Measurements from ENCODE around the gene C6orf120.

C6orf120 gene

DNA sequence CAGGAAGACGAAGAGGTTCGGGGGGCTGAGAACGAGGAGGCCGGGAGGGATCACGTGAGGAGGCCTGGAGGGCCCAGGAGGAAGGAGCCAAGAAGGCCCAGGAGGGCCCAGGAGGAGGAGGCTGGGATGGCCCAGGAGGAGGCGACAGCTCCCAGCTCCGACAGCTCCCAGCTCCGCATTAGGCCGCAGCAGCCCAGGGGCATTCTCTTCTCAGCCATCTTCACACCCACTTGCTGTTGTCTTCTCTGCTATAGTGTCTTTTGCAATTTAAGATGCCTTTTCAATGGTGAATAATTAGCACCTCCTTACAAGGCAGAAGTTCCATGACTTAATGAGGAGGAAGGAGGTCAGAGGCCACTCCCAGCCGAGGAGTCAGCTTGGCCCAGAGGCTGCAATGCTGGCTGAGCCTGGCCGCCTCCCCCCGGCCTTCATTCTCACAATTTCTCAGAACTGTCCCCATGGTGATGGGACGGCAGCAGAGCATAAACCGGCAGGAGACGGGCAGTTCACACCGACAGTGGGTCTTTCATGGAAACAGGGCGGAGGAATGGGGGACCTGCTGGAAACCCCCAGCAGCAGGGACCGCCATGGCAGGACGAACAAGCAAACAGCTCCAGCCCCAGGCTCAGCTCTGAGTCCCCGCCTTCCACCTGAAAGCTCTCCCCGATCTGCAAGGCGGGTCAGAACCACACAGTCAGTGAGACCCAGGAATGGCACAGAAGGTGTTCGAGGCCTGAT lies 45.2 kb upstream of the C6orf120 start:
- no peak overlapping the region for H2AFZ ChIP-seq (ENCODE audit: insufficient read depth, low read length, poor library complexity)
- H3K79me1 ChIP-seq (ENCODE audit: low read length): no peaks in the 10 kb centered on the region
- H3K4me3 ChIP-seq (ENCODE audit: low read depth, low read length): no peak overlapping the region
- H3K9ac ChIP-seq (ENCODE audit: low read length): no peak overlapping the region
- H3K18ac ChIP-seq (ENCODE audit: low read length): no peak overlapping the region
- WGBS (ENCODE audit: extremely low coverage, insufficient coverage, insufficient read length): no CpG with 5 or more reads among the region's 23 CpGs
- H2BK12ac ChIP-seq (ENCODE audit: low read length): no peak overlapping the region
- H2AK5ac ChIP-seq (ENCODE audit: low read length): no peak overlapping the region
- no peak overlapping the region for H3K23ac ChIP-seq (ENCODE audit: low read length)
- H2BK120ac ChIP-seq (ENCODE audit: insufficient read depth, low read length, poor library complexity): no peak overlapping the region
- no peak overlapping the region for H4K8ac ChIP-seq (ENCODE audit: low read depth, low read length)
- H3K14ac ChIP-seq (ENCODE audit: low read length): no peak overlapping the region
- H2BK5ac ChIP-seq (ENCODE audit: low read depth, low read length, poor library complexity): no peak overlapping the region
- no peaks in the 10 kb centered on the region for H3K27me3 ChIP-seq (ENCODE audit: insufficient read depth, low read length)
- H3K9me3 ChIP-seq (ENCODE audit: insufficient read depth, low read depth, low read length): peaks cover 9% of the 10 kb centered on the region
- peak overlapping the region; percentile 18 for H4K12ac ChIP-seq (ENCODE audit: low read depth, low read length)
- no peak overlapping the region for H3K27ac ChIP-seq (ENCODE audit: low read depth, low read length)
- no peaks in the 10 kb centered on the region for H3K4me1 ChIP-seq (ENCODE audit: control insufficient read depth in 1 of 2, insufficient read depth in 2 of 2, low read length in 2 of 2)
- no peak for DNase-seq
- no peaks in the 10 kb centered on the region for H3K79me2 ChIP-seq (ENCODE audit: control insufficient read depth, insufficient read depth, low read length, poor library complexity)
- H3K36me3 ChIP-seq (ENCODE audit: control insufficient read depth in 1 of 2, insufficient read depth in 2 of 2, low read length in 2 of 2): peaks cover 50 to 55% of the 10 kb centered on the region in 2 experiments
- H4K91ac ChIP-seq (ENCODE audit: low read depth, low read length): no peak overlapping the region
- H3K4ac ChIP-seq (ENCODE audit: low read depth, low read length): no peak overlapping the region
- no peak overlapping the region for H3K4me2 ChIP-seq (ENCODE audit: low read length)

DNA sequence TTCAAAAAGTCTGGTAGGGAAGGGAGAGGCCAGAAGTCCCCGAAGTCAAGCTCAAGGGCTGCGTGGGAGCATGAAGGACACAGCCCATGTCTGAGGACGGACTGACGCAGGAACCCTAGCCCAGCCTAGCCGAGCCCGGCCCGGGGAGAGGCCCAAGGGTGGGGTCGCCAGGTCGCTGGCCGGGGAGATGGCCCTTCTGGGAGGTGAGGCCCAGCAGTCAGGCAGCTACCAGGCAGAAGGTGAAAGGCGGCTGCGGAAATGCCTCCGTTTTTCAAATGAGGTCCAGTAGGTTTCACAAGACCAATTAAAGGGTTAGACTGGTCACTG lies 44.7 kb upstream of the C6orf120 start:
- Histone ChIP-seq H3K9me3 (ENCODE audit: insufficient read depth, low read depth, low read length) (peaks cover 9% of the 10 kb centered on the region), H3K27me3 (ENCODE audit: insufficient read depth, low read length) (no peaks in the 10 kb centered on the region), H3K14ac (ENCODE audit: low read length) (no peak overlapping the region), H4K8ac (ENCODE audit: low read depth, low read length) (no peak overlapping the region), H3K18ac (ENCODE audit: low read length) (no peak overlapping the region), H2AFZ (ENCODE audit: insufficient read depth, low read length, poor library complexity) (no peak overlapping the region), H2BK120ac (ENCODE audit: insufficient read depth, low read length, poor library complexity) (no peak overlapping the region), H3K36me3 (ENCODE audit: control insufficient read depth in 1 of 2, insufficient read depth in 2 of 2, low read length in 2 of 2) (peaks cover 50 to 54% of the 10 kb centered on the region in 2 experiments), H3K27ac (ENCODE audit: low read depth, low read length) (no peak overlapping the region), H4K12ac (ENCODE audit: low read depth, low read length) (no peak overlapping the region), H3K9ac (ENCODE audit: low read length) (no peak overlapping the region), H3K4me3 (ENCODE audit: low read depth, low read length) (no peak overlapping the region), H2AK5ac (ENCODE audit: low read length) (no peak overlapping the region), H3K4me1 (ENCODE audit: control insufficient read depth in 1 of 2, insufficient read depth in 2 of 2, low read length in 2 of 2) (no peaks in the 10 kb centered on the region), H3K79me2 (ENCODE audit: control insufficient read depth, insufficient read depth, low read length, poor library complexity) (no peaks in the 10 kb centered on the region), H3K4me2 (ENCODE audit: low read length) (no peak overlapping the region), H2BK12ac (ENCODE audit: low read length) (no peak overlapping the region), H3K23ac (ENCODE audit: low read length) (no peak overlapping the region), H4K91ac (ENCODE audit: low read depth, low read length) (no peak overlapping the region), H3K79me1 (ENCODE audit: low read length) (no peaks in the 10 kb centered on the region), H3K4ac (ENCODE audit: low read depth, low read length) (no peak overlapping the region), H2BK5ac (ENCODE audit: low read depth, low read length, poor library complexity) (no peak overlapping the region)
- no CpG with 5 or more reads among the region's 13 CpGs for WGBS (ENCODE audit: extremely low coverage, insufficient coverage, insufficient read length)
- no peak for DNase-seq

DNA sequence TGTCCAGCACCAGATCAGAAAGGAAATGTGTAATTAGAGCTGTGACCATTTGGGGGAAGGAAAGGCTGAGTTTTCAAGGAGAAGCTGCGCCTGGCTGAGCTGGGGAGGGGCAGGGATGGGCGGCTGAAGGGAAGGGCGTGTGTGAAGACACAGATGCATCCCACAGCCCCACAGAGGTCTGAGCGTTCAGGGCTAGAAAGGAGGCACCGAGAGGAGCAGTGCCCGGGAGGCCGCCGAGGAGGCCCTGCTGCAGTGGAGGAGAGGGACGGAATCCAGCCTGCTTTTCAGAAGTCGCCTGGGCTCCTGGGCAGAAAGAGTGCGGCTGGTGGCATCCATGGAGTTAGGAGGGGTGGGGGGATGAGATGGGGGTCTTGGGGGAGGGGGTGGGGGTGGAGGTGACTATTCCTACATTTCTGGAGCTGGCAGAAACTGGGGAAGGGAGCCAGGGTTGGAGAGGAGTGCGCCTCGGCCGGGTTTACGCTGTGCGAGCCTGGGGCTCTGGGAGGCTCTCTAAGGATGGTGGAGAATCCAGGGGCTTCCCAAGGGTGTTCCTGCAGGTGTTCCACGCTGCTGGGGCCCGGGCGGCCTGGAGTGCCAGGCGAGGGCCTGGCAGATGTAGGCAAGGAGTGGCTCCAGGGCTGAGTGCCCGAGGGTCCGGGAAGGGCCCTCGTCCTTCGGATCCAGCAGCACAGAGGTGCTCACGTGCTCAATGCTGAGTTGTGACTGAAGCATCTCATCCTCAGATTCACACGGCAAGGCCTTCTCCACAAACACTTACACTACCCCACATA lies 41.9 kb upstream of the C6orf120 start:
- Histone ChIP-seq H4K91ac (ENCODE audit: low read depth, low read length) (no peak overlapping the region), H3K4ac (ENCODE audit: low read depth, low read length) (no peak overlapping the region), H3K27ac (ENCODE audit: low read depth, low read length) (no peak overlapping the region), H3K4me3 (ENCODE audit: low read depth, low read length) (no peak overlapping the region), H2AFZ (ENCODE audit: insufficient read depth, low read length, poor library complexity) (no peak overlapping the region), H3K4me2 (ENCODE audit: low read length) (no peak overlapping the region), H3K79me2 (ENCODE audit: control insufficient read depth, insufficient read depth, low read length, poor library complexity) (no peaks in the 10 kb centered on the region), H3K23ac (ENCODE audit: low read length) (no peak overlapping the region), H3K9ac (ENCODE audit: low read length) (no peak overlapping the region), H2BK5ac (ENCODE audit: low read depth, low read length, poor library complexity) (no peak overlapping the region), H4K8ac (ENCODE audit: low read depth, low read length) (no peak overlapping the region), H2AK5ac (ENCODE audit: low read length) (no peak overlapping the region), H3K27me3 (ENCODE audit: insufficient read depth, low read length) (no peaks in the 10 kb centered on the region), H3K18ac (ENCODE audit: low read length) (no peak overlapping the region), H3K79me1 (ENCODE audit: low read length) (no peaks in the 10 kb centered on the region), H2BK120ac (ENCODE audit: insufficient read depth, low read length, poor library complexity) (no peak overlapping the region), H3K36me3 (ENCODE audit: control insufficient read depth in 1 of 2, insufficient read depth in 2 of 2, low read length in 2 of 2) (peaks cover 58 to 61% of the 10 kb centered on the region in 2 experiments), H3K4me1 (ENCODE audit: control insufficient read depth in 1 of 2, insufficient read depth in 2 of 2, low read length in 2 of 2) (no peaks in the 10 kb centered on the region), H2BK12ac (ENCODE audit: low read length) (no peak overlapping the region), H3K14ac (ENCODE audit: low read length) (no peak overlapping the region), H3K9me3 (ENCODE audit: insufficient read depth, low read depth, low read length) (peaks cover 5% of the 10 kb centered on the region), H4K12ac (ENCODE audit: low read depth, low read length) (no peak overlapping the region)
- no CpG with 5 or more reads among the region's 26 CpGs for WGBS (ENCODE audit: extremely low coverage, insufficient coverage, insufficient read length)
- DNase-seq: no peak

DNA sequence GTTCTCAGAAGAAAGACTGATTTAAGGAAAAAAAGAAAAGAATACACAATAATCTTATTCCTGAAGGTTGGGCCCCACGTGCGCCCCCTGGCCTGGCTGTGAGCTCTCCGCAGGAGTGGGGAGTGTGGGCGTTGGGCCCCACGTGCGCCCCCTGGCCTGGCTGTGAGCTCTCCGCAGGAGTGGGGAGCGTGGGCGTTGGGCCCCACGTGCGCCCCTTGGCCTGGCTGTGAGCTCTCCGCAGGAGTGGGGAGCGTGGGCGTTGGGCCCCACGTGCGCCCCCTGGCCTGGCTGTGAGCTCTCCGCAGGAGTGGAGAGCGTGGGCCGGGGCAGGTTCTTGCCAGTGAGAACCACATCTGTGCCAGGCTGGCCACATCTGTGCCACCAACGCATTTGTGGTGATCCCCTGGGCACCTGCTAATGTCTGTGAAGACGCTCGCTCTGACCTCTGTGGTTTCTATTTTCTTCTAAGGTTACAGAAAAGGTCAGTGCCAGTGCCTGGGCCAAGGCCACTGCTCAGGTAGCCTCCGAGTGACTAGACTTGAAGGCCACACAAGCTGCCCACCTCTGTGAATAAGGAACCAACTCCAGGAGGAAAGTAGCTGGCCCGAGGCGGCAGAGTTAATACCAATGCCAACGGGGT lies 41.1 kb upstream of the C6orf120 start:
- Histone ChIP-seq H2BK5ac (ENCODE audit: low read depth, low read length, poor library complexity) (no peak overlapping the region), H3K4me2 (ENCODE audit: low read length) (no peak overlapping the region), H3K23ac (ENCODE audit: low read length) (no peak overlapping the region), H2BK120ac (ENCODE audit: insufficient read depth, low read length, poor library complexity) (no peak overlapping the region), H4K12ac (ENCODE audit: low read depth, low read length) (no peak overlapping the region), H3K27me3 (ENCODE audit: insufficient read depth, low read length) (no peaks in the 10 kb centered on the region), H2BK12ac (ENCODE audit: low read length) (no peak overlapping the region), H3K79me1 (ENCODE audit: low read length) (no peaks in the 10 kb centered on the region), H2AFZ (ENCODE audit: insufficient read depth, low read length, poor library complexity) (no peak overlapping the region), H3K9ac (ENCODE audit: low read length) (no peak overlapping the region), H3K4me1 (ENCODE audit: control insufficient read depth in 1 of 2, insufficient read depth in 2 of 2, low read length in 2 of 2) (no peaks in the 10 kb centered on the region), H3K14ac (ENCODE audit: low read length) (no peak overlapping the region), H3K4ac (ENCODE audit: low read depth, low read length) (no peak overlapping the region), H4K8ac (ENCODE audit: low read depth, low read length) (no peak overlapping the region), H3K4me3 (ENCODE audit: low read depth, low read length) (no peak overlapping the region), H3K79me2 (ENCODE audit: control insufficient read depth, insufficient read depth, low read length, poor library complexity) (no peaks in the 10 kb centered on the region), H3K27ac (ENCODE audit: low read depth, low read length) (no peak overlapping the region), H4K91ac (ENCODE audit: low read depth, low read length) (no peak overlapping the region), H3K9me3 (ENCODE audit: insufficient read depth, low read depth, low read length) (peaks cover 3% of the 10 kb centered on the region), H3K36me3 (ENCODE audit: control insufficient read depth in 1 of 2, insufficient read depth in 2 of 2, low read length in 2 of 2) (peaks cover 57 to 64% of the 10 kb centered on the region in 2 experiments), H2AK5ac (ENCODE audit: low read length) (no peak overlapping the region), H3K18ac (ENCODE audit: low read length) (no peak overlapping the region)
- DNase-seq: no peak
- WGBS (ENCODE audit: extremely low coverage, insufficient coverage, insufficient read length): no CpG with 5 or more reads among the region's 26 CpGs

Data from trophoblast cell (in vitro differentiated cells and primary cell).